HG03469 (cell line): ENCODE results near the gene COA6.
"Not testable (repeated sequence)": the region's sequence is repeated elsewhere in the genome, so short reads cannot be mapped to it uniquely, and the experiment has no call there.

Source experiments
- ATAC-seq: cut with Tn5 transposase; IDR thresholded peaks from one replicate; pipeline ENCODE4 v1.9.1; 2021; ENCODE audit warnings: mild to moderate bottlenecking, moderate library complexity, moderate number of reproducible peaks; ENCODE audit not compliant: unreplicated experiment

COA6 gene

GRCh38 chr1:234369033-234369430, 4.2 kb upstream of the COA6 start:
- no peak for ATAC-seq

- ATAC-seq, result no peak
Observed at GRCh38 chr1:234369784-234370183, 3.5 kb upstream of the COA6 start.

- ATAC-seq, result no peak
Observed at GRCh38 chr1:234371414-234371813, 1.8 kb upstream of the COA6 start.

GRCh38 chr1:234372011-234372757, 1.1 kb upstream of the COA6 start:
- no peak for ATAC-seq

- ATAC-seq, result no peak
Observed at GRCh38 chr1:234373959-234374254, 651 bp downstream of the COA6 start.

- no peak for ATAC-seq
Observed at GRCh38 chr1:234375672-234376071, 2.4 kb downstream of the COA6 start.

- ATAC-seq, result not testable (repeated sequence)
Observed at GRCh38 chr1:234379591-234380109, 6.4 kb downstream of the COA6 start.

GRCh38 chr1:234381699-234382555, 8.7 kb downstream of the COA6 start:
- no peak for ATAC-seq

GRCh38 chr1:234386122-234386521, 12.9 kb downstream of the COA6 start:
- ATAC-seq, result no peak

GRCh38 chr1:234388094-234388493, 14.8 kb downstream of the COA6 start:
- no peak for ATAC-seq

- no peak for ATAC-seq
Observed at GRCh38 chr1:234393190-234393589, 19.9 kb downstream of the COA6 start.

- ATAC-seq, result no peak
Observed at GRCh38 chr1:234395297-234395696, 22.0 kb downstream of the COA6 start.

- no peak for ATAC-seq
Observed at GRCh38 chr1:234396092-234396491, 22.8 kb downstream of the COA6 start.

- no peak for ATAC-seq
Observed at GRCh38 chr1:234396871-234397270, 23.6 kb downstream of the COA6 start.

- ATAC-seq, result no peak
Observed at GRCh38 chr1:234397732-234398131, 24.5 kb downstream of the COA6 start.

GRCh38 chr1:234398849-234399381, 25.7 kb downstream of the COA6 start:
- ATAC-seq, result no peak

- not testable (repeated sequence) for ATAC-seq
Observed at GRCh38 chr1:234399515-234399914, 26.3 kb downstream of the COA6 start.

- ATAC-seq, result no peak
Observed at GRCh38 chr1:234400773-234401172, 27.5 kb downstream of the COA6 start.

GRCh38 chr1:234401658-234402057, 28.4 kb downstream of the COA6 start:
- ATAC-seq, result no peak

GRCh38 chr1:234402939-234403338, 29.7 kb downstream of the COA6 start:
- no peak for ATAC-seq

GRCh38 chr1:234405676-234406075, 32.4 kb downstream of the COA6 start:
- ATAC-seq, result no peak

- ATAC-seq, result no peak
Observed at GRCh38 chr1:234406871-234407270, 33.6 kb downstream of the COA6 start.
